Liver (tissue), 9 donors: ENCODE results near the gene SLC17A2. TPM values are rescaled to one million over a fixed set of nuclear protein-coding genes. Genes with fewer than 3 reads are reported as not detected.
A peak's percentile ranks its signal among the peaks of the same experiment; 100 is the strongest.

Experiments
- DNase-seq: peaks from one replicate; pipeline ENCODE4 v3.0.0-alpha.2; 2017; ENCODE audit warnings: low spot score
- H3K27ac ChIP-seq, 2 donors: one replicate each; pipeline ENCODE4 v1.7.0; 2013; ENCODE audit warnings: inconsistent platforms in 2 of 2, low read length in 2 of 2, control low read depth in 1 of 2, low read depth in 1 of 2, mild to moderate bottlenecking in 1 of 2
- H3K27me3 ChIP-seq, 4 donors: one replicate each; pipeline versions ENCODE4 v1.6.1 to v1.7.0; 2013; ENCODE audit warnings: low read length in 3 of 4, inconsistent platforms in 1 of 4, mild to moderate bottlenecking in 1 of 4, moderate library complexity in 1 of 4; ENCODE audit not compliant: control insufficient read depth in 4 of 4, insufficient read depth in 4 of 4
- H3K36me3 ChIP-seq, 4 donors: one replicate each; pipeline versions ENCODE4 v1.6.1 to v1.7.0; 2013; ENCODE audit warnings: low read length in 3 of 4, mild to moderate bottlenecking in 3 of 4, low read depth in 1 of 4, moderate library complexity in 1 of 4; ENCODE audit not compliant: control insufficient read depth in 4 of 4, insufficient read depth in 3 of 4
- H3K4me1 ChIP-seq, 4 donors: one replicate each; pipeline versions ENCODE4 v1.6.1 to v1.7.0; 2013; ENCODE audit warnings: low read length in 3 of 4, mild to moderate bottlenecking in 3 of 4, moderate library complexity in 1 of 4; ENCODE audit not compliant: control insufficient read depth in 4 of 4, insufficient read depth in 4 of 4
- H3K4me3 ChIP-seq, 3 donors: one replicate each; pipeline versions ENCODE4 v1.6.1 to v1.7.0; 2013; ENCODE audit warnings: low read length in 3 of 3, control low read depth in 1 of 3, low read depth in 1 of 3, mild to moderate bottlenecking in 1 of 3
- H3K9ac ChIP-seq, 2 donors: one replicate each; pipeline ENCODE4 v1.7.0; 2013; ENCODE audit warnings: low read length in 2 of 2, mild to moderate bottlenecking in 2 of 2, moderate library complexity in 2 of 2, control low read depth in 1 of 2, low read depth in 1 of 2
- H3K9me3 ChIP-seq, 4 donors: one replicate each; pipeline versions ENCODE4 v1.6.1 to v1.7.0; 2013; ENCODE audit warnings: low read length in 3 of 4; ENCODE audit not compliant: control insufficient read depth in 4 of 4
- ATF3 ChIP-seq: IDR thresholded peaks from 2 replicates; pipeline ENCODE4 v1.6.1; 2016; ENCODE audit warnings: antibody characterized with exemption
- CTCF ChIP-seq: fragments of 150-350 bp; IDR thresholded peaks from 2 replicates; pipeline ENCODE4 v1.5.1; 2017; ENCODE audit warnings: improper control_type of control experiment, low read depth, low read length; ENCODE audit not compliant: missing input control
- EGR1 ChIP-seq, 2 donors: IDR thresholded peaks; 2 replicates each; pipeline ENCODE4 v1.6.1; 2016 to 2018; ENCODE audit warnings: antibody characterized with exemption in 2 of 2, low read depth in 2 of 2
- FOXA1 ChIP-seq: IDR thresholded peaks from 2 replicates; pipeline ENCODE4 v1.6.1; 2016; ENCODE audit warnings: antibody characterized with exemption
- FOXA2 ChIP-seq: IDR thresholded peaks from 2 replicates; pipeline ENCODE4 v1.6.1; 2016; ENCODE audit warnings: antibody characterized with exemption
- GABPA ChIP-seq, 2 donors: IDR thresholded peaks in 1 of 2; conservative IDR thresholded peaks in 1 of 2; 2 replicates each; pipeline ENCODE4 v1.6.1; 2016; ENCODE audit warnings: antibody characterized with exemption in 2 of 2, mild to moderate bottlenecking in 1 of 2, moderate library complexity in 1 of 2
- HNF4A ChIP-seq, 2 donors: conservative IDR thresholded peaks; 2 replicates each; pipeline ENCODE4 v1.6.1; 2016; ENCODE audit warnings: antibody characterized with exemption in 2 of 2, mild to moderate bottlenecking in 2 of 2
- HNF4G ChIP-seq: IDR thresholded peaks from 2 replicates; pipeline ENCODE4 v1.6.1; 2016; ENCODE audit warnings: antibody characterized with exemption
- JUND ChIP-seq, 2 donors: IDR thresholded peaks; 2 replicates each; pipeline ENCODE4 v1.6.1; 2016; ENCODE audit warnings: antibody characterized with exemption in 2 of 2
- MAX ChIP-seq: IDR thresholded peaks from 2 replicates; pipeline ENCODE4 v1.6.1; 2016; ENCODE audit warnings: antibody characterized with exemption
- NR2F2 ChIP-seq: IDR thresholded peaks from 2 replicates; pipeline ENCODE4 v1.6.1; 2016; ENCODE audit warnings: antibody characterized with exemption
- RAD21 ChIP-seq, 2 donors: IDR thresholded peaks; 2 replicates each; pipeline ENCODE4 v1.6.1; 2016; ENCODE audit warnings: antibody characterized with exemption in 2 of 2, mild to moderate bottlenecking in 2 of 2
- REST ChIP-seq: IDR thresholded peaks from 2 replicates; pipeline ENCODE4 v1.6.1; 2016; ENCODE audit warnings: antibody characterized with exemption, mild to moderate bottlenecking
- RXRA ChIP-seq, 2 donors: IDR thresholded peaks; 2 replicates each; pipeline ENCODE4 v1.6.1; 2017 to 2018; ENCODE audit warnings: antibody characterized with exemption in 2 of 2, mild to moderate bottlenecking in 1 of 2
- SP1 ChIP-seq: IDR thresholded peaks from 2 replicates; pipeline ENCODE4 v1.6.1; 2018; ENCODE audit warnings: antibody characterized with exemption, mild to moderate bottlenecking
- TAF1 ChIP-seq: conservative IDR thresholded peaks from 2 replicates; pipeline ENCODE4 v1.6.1; 2016; ENCODE audit warnings: antibody characterized with exemption, mild to moderate bottlenecking
- YY1 ChIP-seq: IDR thresholded peaks from 2 replicates; pipeline ENCODE4 v1.6.1; 2016; ENCODE audit warnings: antibody characterized with exemption, mild to moderate bottlenecking
- ZBTB33 ChIP-seq: IDR thresholded peaks from 2 replicates; pipeline ENCODE4 v1.6.1; 2016; ENCODE audit warnings: antibody characterized with exemption
- WGBS: extraction: QIAGEN DNeasy Blood & Tissue Kit; methylation state at CpG from one replicate; pipeline ENCODE4 v1.1.7; 2013; 5-methylcytosine and 5-hydroxymethylcytosine counted together
- polyA plus RNA-seq, 2 donors: library from polyadenylated mRNA; stranded (reverse) in 1 of 2; unstranded in 1 of 2; fragments of 200-250 nt in 1 of 2; fragments of >200 nt in 1 of 2; fragmentation: Nextera tagmentation in 1 of 2; extraction: Ambion mirVana in 1 of 2; gene quantifications; one replicate each; pipeline versions ENCODE4 v1.2.1 to v1.2.3, GENCODE V29; 2013 to 2015
- total RNA-seq, 2 donors: library from RNA; depleted of rRNA; stranded (reverse); fragments of >200 nt; gene quantifications; one replicate each; pipeline ENCODE4 v1.2.3, GENCODE V29; 2014
- donor health status: healthy.
- donor health status: healthy.
- donor health status: healthy.
- donor health status: healthy.
- donor health status: healthy.

Gene SLC17A2
- total and polyA plus RNA-seq, 4 donors, result 26.2 to 88.1 (median 37.8) TPM

- TF ChIP-seq REST, result no peak
- TF ChIP-seq HNF4A (conservative IDR thresholded peaks at IDR 0.05), result no peak
- no peak for TF ChIP-seq FOXA1
Observed at GRCh38 chr6:25886066-25886465, 44.4 kb downstream of the SLC17A2 start (continued).

GRCh38 chr6:25883991-25884390 lies 46.5 kb downstream of the SLC17A2 start:
- Histone ChIP-seq H3K36me3 (no peaks in the 10 kb centered on the region), H3K27ac (peak overlapping the region in 1 of 2 donors; percentile 11), H3K9ac (no peak overlapping the region), H3K4me1 (peaks cover 5 to 21% (median 11%) of the 10 kb centered on the region in 4 donors), H3K9me3 (no peaks in the 10 kb centered on the region), H3K4me3 (no peak overlapping the region), H3K27me3 (no peaks in the 10 kb centered on the region)
- TF ChIP-seq FOXA1, result peak; percentile 22
- TF ChIP-seq ATF3, result peak; percentile 66
- peak; percentile 93 to 96 for TF ChIP-seq RXRA (IDR thresholded peaks at IDR 0.05)
- TF ChIP-seq TAF1, result no peak
- peak; percentile 58 to 95 for TF ChIP-seq EGR1 (IDR thresholded peaks at IDR 0.05; ENCODE audit: low read depth in 2 of 2)
- TF ChIP-seq HNF4A (conservative IDR thresholded peaks at IDR 0.05), result peak; percentile 92 to 98
- TF ChIP-seq ZBTB33, result peak; percentile 82
- TF ChIP-seq FOXA2, result peak; percentile 66
- no peak for TF ChIP-seq CTCF
- peak; percentile 90 for TF ChIP-seq YY1
- TF ChIP-seq JUND (IDR thresholded peaks at IDR 0.05), result peak; percentile 93 to 99
- peak; percentile 71 for TF ChIP-seq HNF4G
- TF ChIP-seq NR2F2, result peak; percentile 89
- peak; percentile 88 for TF ChIP-seq SP1
- TF ChIP-seq GABPA (IDR thresholded peaks at IDR 0.05 in 1 of 2, conservative IDR thresholded peaks at IDR 0.05 in 1 of 2), result peak in 1 of 2 donors; percentile 46
- TF ChIP-seq MAX, result peak; percentile 96
- peak; percentile 77 for TF ChIP-seq REST
- peak; percentile 62 to 76 for TF ChIP-seq RAD21 (IDR thresholded peaks at IDR 0.05)
- 41% methylated on average over 2 of the region's 2 CpGs for WGBS
- no peak for DNase-seq
